Skeletal muscle cell (primary cell): ENCODE results near the gene SIK3.

Experiments used
- DNase-seq: peaks from one replicate; pipeline ENCODE4 v3.0.0-alpha.2; 2010; ENCODE audit warnings: low read depth
- H3K4me3 ChIP-seq: 2 replicates; pipeline ENCODE4 v1.5.1; 2011; ENCODE audit warnings: low read depth, mild to moderate bottlenecking, control low read depth, low read length, moderate library complexity

SIK3 gene

DNA sequence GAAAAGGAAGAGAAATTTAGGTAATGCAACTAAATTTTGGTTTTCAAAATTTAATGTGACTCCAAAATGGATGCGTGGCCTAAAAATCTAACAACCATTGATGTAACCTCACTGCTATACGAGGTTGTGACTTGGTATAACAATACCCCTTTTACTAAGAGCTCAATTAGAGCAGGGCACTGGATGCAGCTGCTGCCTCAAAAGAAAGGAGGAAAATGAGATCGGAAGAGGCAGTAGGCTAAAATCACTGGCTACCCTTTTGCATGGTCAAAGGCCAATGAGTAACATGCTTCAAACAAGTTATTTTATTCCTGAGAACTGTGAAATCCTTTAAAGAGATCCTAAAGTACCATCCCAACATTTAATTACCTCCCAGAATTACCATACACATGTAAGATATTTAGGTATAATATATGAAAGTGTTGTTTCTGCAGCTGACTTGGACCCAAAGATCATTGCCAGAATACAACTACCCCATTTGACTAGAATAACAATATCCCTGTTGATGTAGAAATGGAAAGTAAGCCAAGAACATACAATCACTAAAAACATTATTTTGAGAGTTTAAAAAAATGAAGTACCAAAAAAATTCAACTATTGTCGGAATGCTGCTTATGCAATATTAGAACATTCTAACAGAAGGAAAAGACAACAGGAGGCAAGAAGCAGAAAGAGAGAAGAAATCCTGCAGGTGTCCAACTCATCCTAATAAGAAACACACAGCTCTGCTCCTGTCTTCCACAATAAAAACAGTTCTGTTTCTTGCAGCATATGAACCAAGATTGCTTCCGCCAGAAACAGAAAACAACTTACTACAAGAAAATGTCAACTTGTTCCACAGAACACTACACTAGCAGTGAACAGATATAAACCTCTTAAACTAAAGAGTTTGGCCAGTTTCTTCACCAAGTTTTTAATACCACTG is 15.0 kb downstream of the SIK3 start:
- no peak for DNase-seq
- H3K4me3 ChIP-seq = no peak overlapping the region

DNA sequence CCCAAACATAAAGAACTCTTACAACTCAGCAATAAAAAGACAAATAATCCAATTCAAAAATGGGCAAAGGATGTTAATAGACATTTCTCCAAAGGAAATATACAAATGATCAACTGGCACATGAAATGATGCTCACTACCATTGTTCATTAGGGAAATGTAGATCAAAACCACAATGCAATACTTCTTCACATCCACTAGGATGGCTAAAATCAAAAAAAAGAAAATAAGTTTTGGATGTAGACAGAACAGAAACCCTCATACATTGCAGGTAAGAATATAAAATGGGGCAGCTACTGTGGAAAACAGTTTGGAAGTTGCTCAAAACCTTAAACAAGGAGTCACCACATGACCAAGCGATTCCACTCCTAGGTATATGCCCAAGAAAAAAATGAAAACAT is 16.3 kb downstream of the SIK3 start:
- no peak overlapping the region for H3K4me3 ChIP-seq
- DNase-seq = no peak

DNA sequence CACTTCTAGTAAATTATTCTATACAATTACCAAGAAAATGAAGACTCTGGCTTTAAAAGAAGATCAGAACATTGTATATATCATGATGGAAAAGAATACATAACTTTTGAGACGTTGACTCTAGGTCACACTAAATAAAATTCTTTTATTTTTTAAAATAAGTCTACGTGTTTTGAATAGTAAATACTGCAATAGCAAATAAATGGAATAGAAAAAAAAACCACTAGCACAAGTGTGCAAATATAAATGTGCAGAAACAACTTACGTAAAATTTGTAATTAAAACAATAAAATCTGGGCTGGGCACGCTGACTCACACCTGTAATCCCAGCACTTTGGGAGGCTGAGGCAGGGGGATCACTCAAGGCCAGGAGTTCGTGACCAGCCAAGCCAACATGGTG is 17.9 kb downstream of the SIK3 start:
- no peak overlapping the region for H3K4me3 ChIP-seq
- DNase-seq = no peak

DNA sequence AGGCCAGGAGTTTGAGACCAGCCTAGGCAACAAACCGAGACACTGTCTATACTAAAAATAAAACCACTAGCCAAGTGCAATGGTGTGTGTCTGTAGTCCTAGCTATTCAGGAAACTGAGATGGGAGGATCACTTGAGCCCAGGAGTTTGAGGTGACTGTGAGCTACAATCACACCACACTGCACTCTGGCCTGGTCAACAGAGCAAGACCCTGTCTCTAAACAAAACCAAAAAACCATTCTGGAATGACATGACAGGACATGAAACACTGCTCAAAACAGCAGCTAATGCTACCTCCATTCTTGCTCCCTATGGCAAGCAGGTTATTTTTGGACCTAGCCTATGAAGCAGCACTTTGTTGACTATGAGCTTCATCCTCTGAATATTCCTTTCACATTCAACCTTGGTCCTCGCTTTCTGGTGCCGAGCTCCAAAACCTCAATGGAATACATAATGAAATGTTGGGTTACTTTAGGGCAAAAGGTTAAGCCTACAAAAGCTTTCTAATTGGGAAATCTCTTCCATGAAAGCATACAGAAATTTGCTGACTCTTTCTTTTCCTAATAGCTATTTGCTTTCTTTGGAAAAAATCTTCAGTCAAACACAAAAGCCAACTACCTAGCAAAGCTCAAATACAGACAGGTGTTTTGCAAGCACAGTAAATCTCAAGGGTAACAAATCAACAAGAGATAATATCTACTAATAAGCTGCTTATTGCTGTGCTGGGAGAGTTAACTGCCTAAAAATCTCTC is 21.1 kb downstream of the SIK3 start:
- H3K4me3 ChIP-seq = no peak overlapping the region
- no peak for DNase-seq

DNA sequence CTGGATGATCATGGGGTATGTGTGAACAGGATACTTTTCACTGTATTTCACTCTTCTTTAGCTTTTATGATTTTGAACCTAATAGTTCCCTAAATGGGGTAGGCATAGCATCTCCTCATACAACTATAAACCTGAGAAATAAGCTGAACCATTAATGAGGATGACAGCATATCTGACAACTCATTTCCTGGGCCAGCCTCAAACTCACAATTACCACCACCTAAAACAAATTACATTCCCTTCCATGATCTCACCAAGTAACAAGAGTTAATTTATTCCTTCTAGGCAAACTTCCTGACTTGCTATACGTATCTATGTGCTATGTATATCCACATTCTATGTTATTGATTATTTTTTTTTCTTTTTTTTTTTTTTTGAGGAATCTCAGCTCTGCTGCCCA is 23.0 kb downstream of the SIK3 start:
- no peak overlapping the region for H3K4me3 ChIP-seq
- no peak for DNase-seq

DNA sequence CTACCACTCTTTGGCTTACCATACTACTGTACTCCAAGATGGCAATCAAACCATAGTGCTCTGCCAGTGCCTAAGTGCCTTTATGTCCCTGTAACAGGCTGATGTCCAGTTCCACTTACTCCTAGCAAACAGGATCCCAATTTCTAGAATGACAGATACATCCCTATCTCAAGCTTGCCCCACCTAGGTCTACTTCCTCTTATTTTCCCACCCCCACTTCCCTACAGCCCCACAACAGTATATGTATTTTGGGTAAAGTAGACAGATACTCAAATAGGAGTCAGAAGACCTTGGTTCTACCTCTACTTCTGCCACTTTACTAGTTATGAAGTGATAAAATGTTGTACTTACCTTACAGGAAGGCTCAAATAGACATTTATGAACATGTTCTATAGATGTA is 24.1 kb downstream of the SIK3 start:
- no peak for DNase-seq
- no peak overlapping the region for H3K4me3 ChIP-seq

DNA sequence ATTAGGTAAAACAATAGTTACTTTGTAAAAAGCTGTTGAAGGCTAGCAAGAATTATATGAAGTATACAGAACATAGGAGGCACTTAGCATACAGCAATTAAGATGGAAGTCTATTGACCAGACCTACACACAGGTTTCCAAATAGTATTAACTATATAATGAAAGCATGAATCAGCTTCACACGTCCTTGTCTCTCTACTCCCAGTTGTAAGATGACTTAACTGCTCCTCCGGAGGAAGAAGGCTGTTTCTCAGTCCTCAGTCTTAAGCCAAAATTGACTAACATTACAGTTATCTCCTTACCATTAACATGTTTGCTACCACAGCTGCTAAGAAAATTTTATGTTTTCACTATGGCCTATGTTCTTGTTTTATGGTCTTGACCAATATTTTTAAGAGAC is 24.7 kb downstream of the SIK3 start:
- H3K4me3 ChIP-seq = no peak overlapping the region
- no peak for DNase-seq

DNA sequence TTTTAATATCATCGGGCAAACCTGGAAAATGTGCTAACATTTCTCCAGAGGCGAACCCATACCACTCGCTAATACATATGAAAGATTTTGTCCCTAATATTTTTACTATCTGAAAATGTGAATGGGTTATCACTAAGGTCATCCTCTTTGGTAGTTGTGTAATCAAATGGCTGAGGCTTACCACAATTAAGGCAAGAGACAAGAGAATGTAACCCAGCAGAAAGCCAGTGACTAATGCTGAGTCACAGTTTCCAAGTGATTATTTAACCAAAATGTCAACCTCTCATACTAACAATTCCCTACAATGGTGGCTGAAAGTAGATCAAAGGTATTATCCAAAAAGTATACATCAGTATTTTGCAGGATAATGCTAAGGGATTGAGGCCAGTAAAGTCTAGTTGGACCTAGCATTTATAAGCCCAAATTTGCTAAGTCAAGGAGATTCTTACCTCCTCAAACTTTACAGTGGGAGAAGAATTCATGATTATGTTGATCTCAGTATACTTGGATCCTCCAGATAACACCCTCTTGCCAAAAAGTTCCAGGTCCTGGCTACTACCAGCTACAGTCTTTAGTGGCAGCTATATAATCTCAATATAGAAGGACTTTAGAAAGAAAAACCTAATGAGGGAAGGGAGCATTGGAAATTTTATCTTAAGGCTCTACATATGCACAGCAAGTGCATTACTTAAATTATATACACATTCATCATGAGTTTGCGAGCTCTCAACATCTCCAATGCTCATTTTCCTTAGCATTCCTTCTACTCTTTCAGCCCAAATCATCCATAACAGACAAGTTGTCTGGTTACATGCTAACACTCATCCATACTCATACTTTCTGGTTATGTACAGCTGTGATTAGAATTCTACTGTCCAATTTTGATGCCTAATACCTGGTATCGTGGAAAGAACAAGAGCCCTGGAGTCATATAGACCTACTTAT is 25.4 kb downstream of the SIK3 start:
- H3K4me3 ChIP-seq = no peak overlapping the region
- DNase-seq = peak; percentile 75

DNA sequence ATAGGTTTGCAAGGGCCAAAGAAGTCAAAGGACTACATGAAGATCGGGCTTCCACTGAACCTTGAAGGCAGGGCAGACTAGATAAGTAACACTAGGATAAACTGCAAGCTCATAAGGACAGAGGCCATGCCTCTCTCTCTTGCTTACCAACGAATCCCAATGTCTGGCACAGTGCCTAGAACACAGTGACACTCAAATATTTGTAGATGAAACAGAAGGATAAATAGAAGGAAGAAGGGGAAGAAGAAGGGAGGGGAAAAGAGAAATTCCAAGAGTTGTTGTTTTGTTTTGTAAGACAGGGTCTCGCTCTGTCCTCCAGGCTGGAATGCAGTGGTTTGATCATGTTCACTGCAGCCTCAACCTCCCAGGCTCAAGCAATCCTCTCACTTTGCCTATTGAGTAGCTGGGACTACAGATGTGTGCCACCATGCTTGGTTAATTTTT is 26.9 kb downstream of the SIK3 start:
- DNase-seq = no peak
- H3K4me3 ChIP-seq = no peak overlapping the region

DNA sequence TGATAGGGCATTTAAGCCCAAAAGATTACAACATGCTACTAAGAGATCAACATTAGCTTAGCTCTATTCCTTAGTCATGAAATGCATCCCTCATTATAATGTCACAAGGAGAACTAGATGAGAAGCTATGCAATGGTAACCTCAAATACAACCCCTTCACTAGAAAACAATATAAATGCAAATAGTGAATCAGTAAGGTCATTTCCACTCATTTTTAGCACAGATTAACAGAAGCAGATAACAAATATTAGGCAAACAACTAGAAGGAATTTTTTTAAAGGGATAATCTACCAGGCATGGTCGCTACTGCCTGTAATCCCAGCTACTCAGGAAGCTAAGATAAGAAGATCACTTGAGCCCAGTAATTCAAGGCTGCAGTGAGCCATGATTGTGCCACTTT is 28.2 kb downstream of the SIK3 start:
- no peak for DNase-seq

DNA sequence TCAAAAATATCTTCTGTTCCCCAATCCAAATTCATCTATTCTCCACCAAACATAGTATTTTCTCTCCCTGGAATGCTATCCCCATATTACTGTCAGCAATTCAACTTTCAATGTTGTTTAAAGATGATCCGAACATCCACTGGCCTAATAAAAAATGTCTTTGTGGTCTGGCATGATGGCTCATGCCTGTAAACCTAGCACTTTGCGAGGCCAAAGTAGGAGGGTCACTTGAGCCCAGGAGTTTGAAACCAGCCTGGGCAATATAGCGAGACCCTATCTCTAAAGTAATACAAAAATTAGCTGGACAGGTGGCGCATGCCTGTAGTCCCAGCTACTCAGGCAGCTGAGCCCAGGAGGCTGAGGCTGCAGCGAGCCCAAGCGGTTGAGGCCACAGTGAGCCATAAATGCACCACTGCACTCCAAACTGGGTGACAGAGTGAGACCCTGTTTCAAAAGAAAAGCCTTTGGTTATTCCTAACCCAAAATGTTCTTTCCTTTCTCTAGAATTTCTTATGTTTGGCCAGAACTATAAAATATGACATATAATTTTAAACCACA is 29.8 kb downstream of the SIK3 start:
- no peak overlapping the region for H3K4me3 ChIP-seq

More for the DNA sequence above, 28.2 kb downstream of the SIK3 start:
- H3K4me3 ChIP-seq = no peak overlapping the region

DNA sequence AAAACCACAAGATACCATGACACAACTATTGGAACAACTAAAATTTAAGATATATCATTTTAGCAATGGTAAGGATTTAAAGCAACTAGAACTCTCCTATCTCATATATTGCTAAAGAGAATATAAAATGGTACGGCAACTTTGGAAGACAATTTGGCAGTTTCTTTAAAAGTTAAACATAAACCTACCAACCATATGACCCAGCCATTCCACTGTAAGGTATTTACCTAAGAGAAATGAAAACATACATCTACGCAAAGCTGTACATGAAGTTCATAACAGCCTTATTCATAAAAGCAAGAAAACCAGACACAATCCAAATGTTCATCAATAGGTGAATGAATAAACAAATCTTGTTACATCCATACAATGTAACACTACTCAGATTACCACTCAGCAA is 31.3 kb downstream of the SIK3 start:
- no peak overlapping the region for H3K4me3 ChIP-seq
- DNase-seq = no peak

More for the DNA sequence above, 29.8 kb downstream of the SIK3 start:
- DNase-seq = no peak

DNA sequence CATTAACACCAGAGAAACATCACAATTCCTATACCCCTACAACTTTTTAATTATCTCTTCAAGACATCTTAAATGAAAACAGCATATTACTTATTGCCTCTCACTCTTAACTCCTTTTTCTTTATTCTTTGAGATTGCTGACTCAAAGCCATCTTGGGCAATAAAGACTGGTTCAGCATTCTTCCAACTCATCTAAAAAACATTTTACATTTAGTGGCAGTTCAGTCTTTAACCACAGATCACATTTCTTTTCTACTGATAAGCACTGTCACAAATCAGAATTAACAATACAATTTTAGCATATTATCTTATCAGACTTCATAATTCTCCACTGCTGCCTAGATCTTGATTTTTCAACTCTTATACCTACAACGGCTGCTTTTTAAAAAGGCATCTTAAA is 34.0 kb downstream of the SIK3 start:
- DNase-seq = no peak
- H3K4me3 ChIP-seq = no peak overlapping the region

DNA sequence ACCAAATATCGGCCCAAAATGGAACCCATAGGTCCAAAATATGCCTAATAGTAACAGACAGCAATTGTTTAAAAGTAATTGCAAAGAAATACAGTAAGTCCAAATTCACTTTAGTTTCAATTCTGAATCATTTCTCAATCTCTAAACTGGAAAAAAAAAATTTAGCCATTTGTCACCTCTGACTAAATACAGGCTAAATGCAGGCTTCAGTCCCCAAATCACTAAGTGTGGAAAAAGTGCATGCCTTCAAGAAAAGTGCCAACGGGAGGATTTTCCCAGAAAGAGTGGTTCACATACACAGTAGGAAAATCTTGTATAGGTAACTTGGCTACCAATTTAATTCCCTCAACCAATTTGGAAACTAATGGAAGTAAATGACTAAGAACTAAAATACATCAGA is 35.7 kb downstream of the SIK3 start:
- DNase-seq = no peak
- H3K4me3 ChIP-seq = no peak overlapping the region

DNA sequence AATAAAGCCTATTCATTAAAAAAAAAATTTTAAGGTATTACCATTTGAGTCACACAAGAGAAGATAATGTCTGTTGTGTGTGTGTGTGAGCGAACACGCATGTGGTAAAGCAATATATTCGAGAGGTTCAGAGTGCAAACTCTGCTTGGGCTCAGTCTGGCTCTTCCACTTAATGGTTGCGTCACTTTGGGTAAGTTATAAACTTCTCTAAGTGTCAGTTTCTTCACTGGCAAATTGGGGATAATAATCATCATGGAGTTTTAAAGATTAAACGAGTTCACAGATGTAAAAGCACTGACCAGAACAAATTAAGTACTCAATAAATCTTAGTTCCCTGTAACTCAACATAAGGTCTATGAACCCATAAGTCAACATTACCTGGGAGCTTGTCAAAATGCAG is 37.0 kb downstream of the SIK3 start:
- H3K4me3 ChIP-seq = no peak overlapping the region
- DNase-seq = no peak

DNA sequence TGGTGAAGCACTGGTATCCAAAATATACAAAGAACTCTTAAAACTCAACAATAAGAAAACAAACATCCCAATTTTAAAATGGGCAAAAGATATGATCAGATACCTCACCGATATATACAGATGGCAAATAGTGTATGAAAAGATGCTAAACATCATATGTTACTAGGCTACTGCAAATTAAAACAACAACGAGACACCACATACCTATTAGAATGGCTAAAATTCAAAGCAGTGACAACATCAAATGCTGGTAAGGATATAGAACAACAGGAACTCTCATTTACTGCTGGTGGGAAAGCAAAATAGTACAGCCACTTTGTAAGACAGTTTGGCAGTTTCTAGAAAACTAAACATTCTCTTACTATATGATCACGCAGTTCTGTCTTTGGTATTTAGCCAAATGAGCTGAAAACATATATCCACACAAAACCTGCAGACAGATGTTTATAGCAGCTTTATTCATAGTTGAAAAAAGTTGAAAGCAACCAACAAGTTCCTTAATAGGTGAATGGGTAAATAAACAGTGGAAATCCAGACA is 38.5 kb downstream of the SIK3 start:
- DNase-seq = no peak

DNA sequence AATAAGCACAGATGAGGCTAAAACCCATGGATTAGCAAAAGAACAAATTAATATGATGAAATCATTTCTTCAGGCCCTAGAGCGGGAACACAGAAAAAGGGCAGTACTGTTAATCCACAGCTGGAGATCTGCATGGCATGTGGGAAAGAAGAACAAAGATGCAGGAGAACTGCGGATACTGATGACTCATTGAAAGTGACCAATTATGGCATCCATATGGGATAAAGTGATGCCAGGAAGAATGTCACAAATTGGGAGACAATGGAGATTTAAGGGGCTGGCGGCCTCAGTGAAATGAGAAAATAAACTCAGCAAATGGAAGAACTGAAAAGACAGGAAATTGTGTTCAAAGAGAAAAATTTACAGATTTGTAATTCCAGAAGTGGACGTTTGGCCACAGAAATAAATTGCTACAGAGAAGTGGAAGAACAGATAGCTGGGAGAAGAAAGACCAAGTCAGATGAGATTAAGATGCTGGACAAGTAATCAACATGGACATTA is 39.4 kb downstream of the SIK3 start:
- DNase-seq = no peak
- no peak overlapping the region for H3K4me3 ChIP-seq

More for the DNA sequence above, 38.5 kb downstream of the SIK3 start:
- H3K4me3 ChIP-seq = no peak overlapping the region

DNA sequence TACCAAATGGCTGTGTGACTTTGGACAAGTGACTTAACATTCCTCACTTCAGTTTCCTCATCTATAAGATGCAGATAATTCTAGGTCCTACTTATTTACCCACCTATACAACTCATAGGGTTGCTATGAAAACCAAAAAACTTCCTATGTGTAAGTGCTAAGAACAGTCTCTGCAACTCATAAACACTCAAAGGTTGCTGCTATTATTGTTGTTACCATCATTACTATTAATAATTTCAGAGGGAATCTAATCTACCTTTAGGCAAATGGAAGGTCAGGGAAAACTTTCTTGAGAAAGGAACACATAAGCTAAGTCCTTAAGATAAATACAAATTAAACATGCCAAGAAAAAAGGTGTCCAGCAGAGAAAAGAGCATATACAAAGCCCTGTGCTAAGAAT is 40.5 kb downstream of the SIK3 start:
- no peak for DNase-seq
- H3K4me3 ChIP-seq = no peak overlapping the region

DNA sequence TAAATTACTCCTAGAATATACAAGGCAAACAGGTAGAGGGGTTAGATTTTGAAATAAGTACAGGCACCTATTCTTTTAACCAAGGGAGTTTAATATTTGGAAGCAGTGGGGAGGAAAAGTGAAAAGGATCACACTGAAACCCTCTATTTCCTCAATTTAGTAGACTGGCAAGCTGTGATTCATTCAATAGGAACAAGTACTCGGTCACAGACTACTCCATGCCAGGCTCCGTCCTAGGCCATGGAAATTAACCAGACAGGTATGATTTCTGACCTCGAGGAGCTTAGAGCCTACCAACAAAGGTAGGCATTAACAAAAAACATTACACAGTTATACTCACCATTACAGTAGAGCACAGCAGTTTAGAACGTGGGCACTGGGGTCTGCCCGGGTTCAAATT is 40.9 kb downstream of the SIK3 start:
- H3K4me3 ChIP-seq = no peak overlapping the region
- no peak for DNase-seq
